ENCODE results near the gene CCT6B.

The CCT6B gene

GRCh38 chr17:34913001-34913400, 48.3 kb downstream of the CCT6B start:
- no peak overlapping the region for H3K4me3 ChIP-seq
- DNase-seq (ENCODE audit: low read depth, low spot score), result no peak
- no peak overlapping the region for H3K9ac ChIP-seq (ENCODE audit: insufficient read length)
- H3K27ac ChIP-seq, result no peak overlapping the region
- no peaks in the 10 kb centered on the region for H3K36me3 ChIP-seq (ENCODE audit: insufficient read depth, low read length)
- TF ChIP-seq POLR2AphosphoS5 (IDR thresholded peaks at IDR 0.05; ENCODE audit: borderline replicate concordance, low read depth, low read length), result no peak
- H3K9me3 ChIP-seq (ENCODE audit: low read depth, low read length), result no peaks in the 10 kb centered on the region

- TF ChIP-seq FOXP2 (optimal IDR thresholded peaks at IDR 0.05; ENCODE audit: control extremely low read depth, extremely low read length, insufficient read depth) (no peak), EZH2 (IDR thresholded peaks at IDR 0.05) (no peak), POLR2AphosphoS5 (IDR thresholded peaks at IDR 0.05; ENCODE audit: borderline replicate concordance, low read depth, low read length) (no peak)
- no peak overlapping the region for H3K27ac ChIP-seq
- no peak for DNase-seq (ENCODE audit: low read depth, low spot score)
Measured at GRCh38 chr17:34909040-34909439, 52.2 kb downstream of the CCT6B start.

GRCh38 chr17:34902831-34903547, 58.3 kb downstream of the CCT6B start:
- TF ChIP-seq POLR2AphosphoS5 (IDR thresholded peaks at IDR 0.05; ENCODE audit: borderline replicate concordance, low read depth, low read length) (no peak), EZH2 (IDR thresholded peaks at IDR 0.05) (no peak), FOXP2 (optimal IDR thresholded peaks at IDR 0.05; ENCODE audit: control extremely low read depth, extremely low read length, insufficient read depth) (no peak)
- Histone ChIP-seq H3K9ac (ENCODE audit: insufficient read length) (no peak overlapping the region), H3K36me3 (ENCODE audit: insufficient read depth, low read length) (no peaks in the 10 kb centered on the region), H3K4me3 (no peak overlapping the region), H3K9me3 (ENCODE audit: low read depth, low read length) (no peaks in the 10 kb centered on the region), H3K27ac (no peak overlapping the region)
- no peak for DNase-seq (ENCODE audit: low read depth, low spot score)

More at GRCh38 chr17:34909040-34909439, 52.2 kb downstream of the CCT6B start:
- Histone ChIP-seq H3K4me3 (no peak overlapping the region), H3K9me3 (ENCODE audit: low read depth, low read length) (no peaks in the 10 kb centered on the region), H3K9ac (ENCODE audit: insufficient read length) (no peak overlapping the region), H3K36me3 (ENCODE audit: insufficient read depth, low read length) (no peaks in the 10 kb centered on the region)

GRCh38 chr17:34899643-34900291, 61.5 kb downstream of the CCT6B start:
- no peak for DNase-seq (ENCODE audit: low read depth, low spot score)
- Histone ChIP-seq H3K4me3 (no peak overlapping the region), H3K9ac (ENCODE audit: insufficient read length) (no peak overlapping the region), H3K27ac (no peak overlapping the region), H3K36me3 (ENCODE audit: insufficient read depth, low read length) (no peaks in the 10 kb centered on the region), H3K9me3 (ENCODE audit: low read depth, low read length) (no peaks in the 10 kb centered on the region)
- TF ChIP-seq EZH2 (IDR thresholded peaks at IDR 0.05), result no peak
- TF ChIP-seq FOXP2 (optimal IDR thresholded peaks at IDR 0.05; ENCODE audit: control extremely low read depth, extremely low read length, insufficient read depth), result no peak
- no peak for TF ChIP-seq POLR2AphosphoS5 (IDR thresholded peaks at IDR 0.05; ENCODE audit: borderline replicate concordance, low read depth, low read length)

- Histone ChIP-seq H3K9ac (ENCODE audit: insufficient read length) (no peak overlapping the region), H3K27ac (no peak overlapping the region), H3K4me3 (no peak overlapping the region), H3K36me3 (ENCODE audit: insufficient read depth, low read length) (no peaks in the 10 kb centered on the region), H3K9me3 (ENCODE audit: low read depth, low read length) (no peaks in the 10 kb centered on the region)
- no peak for DNase-seq (ENCODE audit: low read depth, low spot score)
- no peak for TF ChIP-seq POLR2AphosphoS5 (IDR thresholded peaks at IDR 0.05; ENCODE audit: borderline replicate concordance, low read depth, low read length)
- TF ChIP-seq EZH2 (IDR thresholded peaks at IDR 0.05), result no peak
- TF ChIP-seq FOXP2 (optimal IDR thresholded peaks at IDR 0.05; ENCODE audit: control extremely low read depth, extremely low read length, insufficient read depth), result no peak
Measured at GRCh38 chr17:34895383-34895782, 65.9 kb downstream of the CCT6B start.

- TF ChIP-seq FOXP2 (optimal IDR thresholded peaks at IDR 0.05; ENCODE audit: control extremely low read depth, extremely low read length, insufficient read depth) (no peak), EZH2 (IDR thresholded peaks at IDR 0.05) (no peak), POLR2AphosphoS5 (IDR thresholded peaks at IDR 0.05; ENCODE audit: borderline replicate concordance, low read depth, low read length) (no peak)
- Histone ChIP-seq H3K36me3 (ENCODE audit: insufficient read depth, low read length) (no peaks in the 10 kb centered on the region), H3K9ac (ENCODE audit: insufficient read length) (no peak overlapping the region), H3K9me3 (ENCODE audit: low read depth, low read length) (no peaks in the 10 kb centered on the region), H3K4me3 (no peak overlapping the region), H3K27ac (no peak overlapping the region)
- no peak for DNase-seq (ENCODE audit: low read depth, low spot score)
Measured at GRCh38 chr17:34894964-34895363, 66.3 kb downstream of the CCT6B start.

GRCh38 chr17:34892461-34893249, 68.6 kb downstream of the CCT6B start:
- no peaks in the 10 kb centered on the region for H3K9me3 ChIP-seq (ENCODE audit: low read depth, low read length)
- DNase-seq (ENCODE audit: low read depth, low spot score), result no peak
- no peak overlapping the region for H3K4me3 ChIP-seq
- no peak overlapping the region for H3K9ac ChIP-seq (ENCODE audit: insufficient read length)
- H3K36me3 ChIP-seq (ENCODE audit: insufficient read depth, low read length), result no peaks in the 10 kb centered on the region
- no peak for TF ChIP-seq EZH2 (IDR thresholded peaks at IDR 0.05)
- no peak for TF ChIP-seq POLR2AphosphoS5 (IDR thresholded peaks at IDR 0.05; ENCODE audit: borderline replicate concordance, low read depth, low read length)
- TF ChIP-seq FOXP2 (optimal IDR thresholded peaks at IDR 0.05; ENCODE audit: control extremely low read depth, extremely low read length, insufficient read depth), result no peak
- no peak overlapping the region for H3K27ac ChIP-seq

GRCh38 chr17:34886831-34887230, 74.4 kb downstream of the CCT6B start:
- H3K9ac ChIP-seq (ENCODE audit: insufficient read length), result no peak overlapping the region
- no peak for DNase-seq (ENCODE audit: low read depth, low spot score)
- TF ChIP-seq FOXP2 (optimal IDR thresholded peaks at IDR 0.05; ENCODE audit: control extremely low read depth, extremely low read length, insufficient read depth), result no peak
- TF ChIP-seq EZH2 (IDR thresholded peaks at IDR 0.05), result no peak
- no peak overlapping the region for H3K4me3 ChIP-seq
- H3K27ac ChIP-seq, result no peak overlapping the region
- H3K9me3 ChIP-seq (ENCODE audit: low read depth, low read length), result no peaks in the 10 kb centered on the region
- H3K36me3 ChIP-seq (ENCODE audit: insufficient read depth, low read length), result no peaks in the 10 kb centered on the region

Data from SK-N-MC (cell line).